GM10847 (cell line): Measurements from ENCODE around the gene GPSM1.

Experiments used
- POLR2A ChIP-seq: IDR thresholded peaks from 2 replicates; pipeline ENCODE4 v1.6.1; 2011; ENCODE audit not compliant: insufficient read length; ENCODE audit errors: extremely low read depth

Gene GPSM1

GRCh38 chr9:136347472-136348256 is 20.3 kb downstream of the GPSM1 start:
- no peak for TF ChIP-seq POLR2A

- no peak for TF ChIP-seq POLR2A
Measured at GRCh38 chr9:136348691-136349090, 21.4 kb downstream of the GPSM1 start.

GRCh38 chr9:136349546-136349945 is 22.2 kb downstream of the GPSM1 start:
- TF ChIP-seq POLR2A = no peak

GRCh38 chr9:136351252-136351800 is 24.0 kb downstream of the GPSM1 start:
- no peak for TF ChIP-seq POLR2A

GRCh38 chr9:136352682-136353081 is 25.3 kb downstream of the GPSM1 start:
- no peak for TF ChIP-seq POLR2A

GRCh38 chr9:136353088-136353487 is 25.7 kb downstream of the GPSM1 start:
- TF ChIP-seq POLR2A = no peak

GRCh38 chr9:136353757-136354488 is 26.6 kb downstream of the GPSM1 start:
- no peak for TF ChIP-seq POLR2A

- TF ChIP-seq POLR2A = no peak
Measured at GRCh38 chr9:136354592-136355085, 27.3 kb downstream of the GPSM1 start.

- no peak for TF ChIP-seq POLR2A
Measured at GRCh38 chr9:136355616-136356557, 28.5 kb downstream of the GPSM1 start.

- TF ChIP-seq POLR2A = no peak
Measured at GRCh38 chr9:136357202-136357725, 29.9 kb downstream of the GPSM1 start.

- no peak for TF ChIP-seq POLR2A
Measured at GRCh38 chr9:136358016-136358415, 30.7 kb downstream of the GPSM1 start.

- TF ChIP-seq POLR2A = no peak
Measured at GRCh38 chr9:136358888-136359287, 31.5 kb downstream of the GPSM1 start.

- TF ChIP-seq POLR2A = no peak
Measured at GRCh38 chr9:136359774-136360718, 32.7 kb downstream of the GPSM1 start.
